ENCODE data around the gene ANKIB1. TPM values are rescaled to one million over a fixed set of nuclear protein-coding genes. Genes with fewer than 3 reads are reported as not detected.

The ANKIB1 gene
- 30.6 TPM for polyA plus RNA-seq (2012; ENCODE audit: missing spikeins)

GRCh38 chr7:92245487-92246359 is at the start of gene ANKIB1, which contains the start of gene KRIT1:
ANKIB1 (plus strand) TSS chr7:92245974; CDS start chr7:92294979, 49,005 bp downstream.
KRIT1 (minus strand) TSS chr7:92245914; CDS start chr7:92242135, 3,779 bp downstream.
- FAIRE-seq = peak; percentile 98
- TF ChIP-seq POLR2AphosphoS5 (IDR thresholded peaks at IDR 0.05; ENCODE audit: low read depth, low read length) (peak; percentile 83), TAF1 (IDR thresholded peaks at IDR 0.05; ENCODE audit: borderline replicate concordance, low read depth, low read length) (peak; percentile 77), POLR2A (IDR thresholded peaks at IDR 0.05; ENCODE audit: low read depth, low read length) (peak; percentile 85)
- peak; percentile 61 for DNase-seq (ENCODE audit: insufficient read length)

GRCh38 chr7:92200791-92201190 is 45.0 kb upstream of the ANKIB1 start:
- FAIRE-seq = no peak
- DNase-seq (ENCODE audit: insufficient read length) = no peak
- no peak for TF ChIP-seq POLR2AphosphoS5 (IDR thresholded peaks at IDR 0.05; ENCODE audit: low read depth, low read length)
- TF ChIP-seq TAF1 (IDR thresholded peaks at IDR 0.05; ENCODE audit: borderline replicate concordance, low read depth, low read length) = no peak
- no peak for TF ChIP-seq POLR2A (IDR thresholded peaks at IDR 0.05; ENCODE audit: low read depth, low read length)

GRCh38 chr7:92205987-92206386 is 39.8 kb upstream of the ANKIB1 start:
- FAIRE-seq (no peak), DNase-seq (ENCODE audit: insufficient read length) (no peak)
- TF ChIP-seq POLR2AphosphoS5 (IDR thresholded peaks at IDR 0.05; ENCODE audit: low read depth, low read length) (no peak), TAF1 (IDR thresholded peaks at IDR 0.05; ENCODE audit: borderline replicate concordance, low read depth, low read length) (no peak), POLR2A (IDR thresholded peaks at IDR 0.05; ENCODE audit: low read depth, low read length) (no peak)

- no peak for TF ChIP-seq TAF1 (IDR thresholded peaks at IDR 0.05; ENCODE audit: borderline replicate concordance, low read depth, low read length)
- no peak for TF ChIP-seq POLR2AphosphoS5 (IDR thresholded peaks at IDR 0.05; ENCODE audit: low read depth, low read length)
- TF ChIP-seq POLR2A (IDR thresholded peaks at IDR 0.05; ENCODE audit: low read depth, low read length) = no peak
- no peak for DNase-seq (ENCODE audit: insufficient read length)
- no peak for FAIRE-seq
Measured at GRCh38 chr7:92206672-92207071, 39.1 kb upstream of the ANKIB1 start.

- DNase-seq (ENCODE audit: insufficient read length) (no peak), FAIRE-seq (no peak)
- TF ChIP-seq POLR2A (IDR thresholded peaks at IDR 0.05; ENCODE audit: low read depth, low read length) (no peak), POLR2AphosphoS5 (IDR thresholded peaks at IDR 0.05; ENCODE audit: low read depth, low read length) (no peak), TAF1 (IDR thresholded peaks at IDR 0.05; ENCODE audit: borderline replicate concordance, low read depth, low read length) (no peak)
Measured at GRCh38 chr7:92221766-92222165, 24.0 kb upstream of the ANKIB1 start.

GRCh38 chr7:92226981-92227380 is 18.8 kb upstream of the ANKIB1 start:
- TF ChIP-seq POLR2A (IDR thresholded peaks at IDR 0.05; ENCODE audit: low read depth, low read length) (no peak), POLR2AphosphoS5 (IDR thresholded peaks at IDR 0.05; ENCODE audit: low read depth, low read length) (no peak), TAF1 (IDR thresholded peaks at IDR 0.05; ENCODE audit: borderline replicate concordance, low read depth, low read length) (no peak)
- no peak for FAIRE-seq

GRCh38 chr7:92228100-92228499 is 17.7 kb upstream of the ANKIB1 start:
- DNase-seq (ENCODE audit: insufficient read length) (no peak), FAIRE-seq (no peak)
- TF ChIP-seq POLR2A (IDR thresholded peaks at IDR 0.05; ENCODE audit: low read depth, low read length) (no peak), POLR2AphosphoS5 (IDR thresholded peaks at IDR 0.05; ENCODE audit: low read depth, low read length) (no peak), TAF1 (IDR thresholded peaks at IDR 0.05; ENCODE audit: borderline replicate concordance, low read depth, low read length) (no peak)

More at GRCh38 chr7:92226981-92227380, 18.8 kb upstream of the ANKIB1 start:
- DNase-seq (ENCODE audit: insufficient read length) = no peak

GRCh38 chr7:92228742-92229141 is 17.0 kb upstream of the ANKIB1 start:
- no peak for FAIRE-seq
- no peak for TF ChIP-seq TAF1 (IDR thresholded peaks at IDR 0.05; ENCODE audit: borderline replicate concordance, low read depth, low read length)
- no peak for TF ChIP-seq POLR2A (IDR thresholded peaks at IDR 0.05; ENCODE audit: low read depth, low read length)
- TF ChIP-seq POLR2AphosphoS5 (IDR thresholded peaks at IDR 0.05; ENCODE audit: low read depth, low read length) = no peak
- DNase-seq (ENCODE audit: insufficient read length) = no peak

GRCh38 chr7:92230547-92230946 is 15.2 kb upstream of the ANKIB1 start:
- no peak for FAIRE-seq
- DNase-seq (ENCODE audit: insufficient read length) = no peak
- TF ChIP-seq POLR2A (IDR thresholded peaks at IDR 0.05; ENCODE audit: low read depth, low read length) = no peak
- no peak for TF ChIP-seq TAF1 (IDR thresholded peaks at IDR 0.05; ENCODE audit: borderline replicate concordance, low read depth, low read length)
- no peak for TF ChIP-seq POLR2AphosphoS5 (IDR thresholded peaks at IDR 0.05; ENCODE audit: low read depth, low read length)

GRCh38 chr7:92242972-92243371 is 2.8 kb upstream of the ANKIB1 start:
- DNase-seq (ENCODE audit: insufficient read length) = no peak
- no peak for TF ChIP-seq POLR2AphosphoS5 (IDR thresholded peaks at IDR 0.05; ENCODE audit: low read depth, low read length)
- TF ChIP-seq TAF1 (IDR thresholded peaks at IDR 0.05; ENCODE audit: borderline replicate concordance, low read depth, low read length) = no peak
- no peak for TF ChIP-seq POLR2A (IDR thresholded peaks at IDR 0.05; ENCODE audit: low read depth, low read length)
- no peak for FAIRE-seq

- no peak for DNase-seq (ENCODE audit: insufficient read length)
- FAIRE-seq = peak; percentile 50
- TF ChIP-seq TAF1 (IDR thresholded peaks at IDR 0.05; ENCODE audit: borderline replicate concordance, low read depth, low read length) = no peak
- TF ChIP-seq POLR2A (IDR thresholded peaks at IDR 0.05; ENCODE audit: low read depth, low read length) = no peak
- no peak for TF ChIP-seq POLR2AphosphoS5 (IDR thresholded peaks at IDR 0.05; ENCODE audit: low read depth, low read length)
Measured at GRCh38 chr7:92244808-92245486, 827 bp upstream of the ANKIB1 start.
